PC-9 (cell line): ENCODE results near the gene RGL1.

ENCODE experiments used
- CTCF ChIP-seq: fragments of 200-600 bp; sonication (generic); conservative IDR thresholded peaks from 2 replicates; pipeline ENCODE4 v1.6.1; 2017; ENCODE audit warnings: mixed run types, antibody characterized with exemption, mild to moderate bottlenecking, moderate library complexity
- EZH2 ChIP-seq: fragments of 200-600 bp; sonication (generic); IDR thresholded peaks from 2 replicates; pipeline ENCODE4 v1.8.0; 2017; ENCODE audit warnings: antibody characterized with exemption, low read depth

GRCh38 chr1:183968386-183968785 lies 163.5 kb downstream of the RGL1 start:
- TF ChIP-seq CTCF = no peak
- TF ChIP-seq EZH2 = no peak
